Right atrium auricular region (tissue), 2 donors: Measurements from ENCODE around the gene CCR3. TPM values are rescaled to one million over a fixed set of nuclear protein-coding genes. Genes with fewer than 3 reads are reported as not detected.

Source experiments
- DNase-seq: peaks from one replicate; pipeline ENCODE4 v3.0.0-alpha.2; 2019; ENCODE audit warnings: low spot score
- H3K27ac ChIP-seq, 2 donors: fragments of 200-600 bp; sonication (generic); 1 replicate in 1 of 2; 2 replicates in 1 of 2; pipeline ENCODE4 v1.5.1; 2016 to 2019
- H3K27me3 ChIP-seq, 2 donors: fragments of 200-600 bp; sonication (generic); one replicate each; pipeline versions ENCODE4 v1.5.1 to v1.6.0; 2017 to 2019
- H3K36me3 ChIP-seq: fragments of 200-600 bp; sonication (generic); one replicate; pipeline ENCODE4 v1.5.1; 2016
- H3K4me1 ChIP-seq, 2 donors: fragments of 200-600 bp; sonication (generic); one replicate each; pipeline versions ENCODE4 v1.5.1 to v1.6.0; 2017 to 2019
- H3K4me3 ChIP-seq, 2 donors: fragments of 200-600 bp; sonication (generic); 1 replicate in 1 of 2; 2 replicates in 1 of 2; pipeline ENCODE4 v1.5.1; 2017 to 2019; ENCODE audit warnings: mild to moderate bottlenecking in 1 of 2, moderate library complexity in 1 of 2
- H3K9me3 ChIP-seq, 2 donors: fragments of 200-600 bp; sonication (generic); one replicate each; pipeline ENCODE4 v1.5.1; 2019
- CTCF ChIP-seq, 2 donors: fragments of 200-600 bp; sonication (generic); IDR thresholded peaks; one replicate each; pipeline ENCODE4 v1.5.1; 2019; ENCODE audit warnings: antibody characterized with exemption in 2 of 2
- total RNA-seq, 2 donors: library from RNA; depleted of rRNA; stranded (reverse); fragments of >200 nt; gene quantifications; one replicate each; pipeline ENCODE4 v1.1.0, GENCODE V29; 2016

Gene CCR3
- total RNA-seq, 2 donors from 2014 or later, result not detected

DNA sequence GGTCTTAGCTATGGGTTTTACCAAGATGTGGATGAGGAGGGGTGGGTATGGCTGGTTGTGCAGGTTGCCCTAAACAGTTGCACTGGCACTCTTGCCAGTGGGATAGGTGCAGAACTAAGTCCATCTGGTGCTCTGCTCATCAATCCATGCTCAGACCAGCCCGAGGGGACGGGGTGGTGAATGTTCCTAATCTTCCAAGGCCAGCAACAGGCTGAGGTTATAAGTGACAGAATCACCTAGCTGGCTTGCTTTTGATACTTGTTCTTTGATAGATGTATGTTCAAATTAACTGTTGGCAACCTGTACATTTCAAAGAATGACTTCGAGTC is 58.2 kb downstream of the CCR3 start:
- DNase-seq, result no peak
- no peak overlapping the region for H3K4me3 ChIP-seq
- no peaks in the 10 kb centered on the region for H3K4me1 ChIP-seq
- H3K9me3 ChIP-seq, result no peaks in the 10 kb centered on the region
- no peak for TF ChIP-seq CTCF (IDR thresholded peaks at IDR 0.05)
- H3K27ac ChIP-seq, result no peak overlapping the region
- H3K36me3 ChIP-seq, result no peaks in the 10 kb centered on the region
- no peaks in the 10 kb centered on the region for H3K27me3 ChIP-seq

DNA sequence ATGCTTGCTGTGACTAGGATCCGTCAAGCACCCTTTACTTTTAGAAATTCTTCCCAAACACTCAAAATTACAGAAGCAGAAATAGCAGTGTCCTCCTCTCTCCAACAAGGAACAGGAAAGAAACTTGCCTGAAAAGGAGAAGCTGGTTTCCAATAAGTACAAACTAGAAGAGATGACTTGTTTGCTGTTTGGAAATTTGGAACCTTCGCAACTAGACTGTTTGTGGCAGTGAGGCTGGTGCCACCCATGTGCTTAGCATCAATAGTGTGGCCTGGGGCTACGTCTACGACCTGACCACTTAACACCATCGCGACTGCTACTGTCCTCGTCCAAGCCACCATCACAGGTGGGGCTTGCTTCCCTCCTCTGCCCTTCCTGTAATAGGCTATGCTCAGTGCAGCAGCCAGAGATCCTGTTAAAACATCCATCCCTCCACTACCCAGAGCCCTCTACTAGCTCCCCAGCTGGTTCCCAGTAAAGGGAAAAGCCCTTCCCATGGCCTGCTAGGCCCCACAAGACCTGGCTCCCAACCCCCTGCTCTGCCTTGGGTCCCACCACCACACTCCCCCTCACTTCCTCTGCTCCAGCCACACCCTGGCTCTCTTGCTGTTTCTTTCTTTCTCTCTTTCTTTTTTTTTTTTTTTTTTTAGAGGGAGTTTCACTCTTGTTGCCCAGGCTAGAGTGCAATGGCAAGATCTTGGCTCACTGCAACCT is 59.0 kb downstream of the CCR3 start:
- no peaks in the 10 kb centered on the region for H3K9me3 ChIP-seq
- TF ChIP-seq CTCF (IDR thresholded peaks at IDR 0.05), result no peak
- H3K27ac ChIP-seq, result peak overlapping the region; percentile 5 to 29
- H3K4me3 ChIP-seq, result no peak overlapping the region
- no peaks in the 10 kb centered on the region for H3K27me3 ChIP-seq
- no peaks in the 10 kb centered on the region for H3K4me1 ChIP-seq
- H3K36me3 ChIP-seq, result no peaks in the 10 kb centered on the region
- no peak for DNase-seq

DNA sequence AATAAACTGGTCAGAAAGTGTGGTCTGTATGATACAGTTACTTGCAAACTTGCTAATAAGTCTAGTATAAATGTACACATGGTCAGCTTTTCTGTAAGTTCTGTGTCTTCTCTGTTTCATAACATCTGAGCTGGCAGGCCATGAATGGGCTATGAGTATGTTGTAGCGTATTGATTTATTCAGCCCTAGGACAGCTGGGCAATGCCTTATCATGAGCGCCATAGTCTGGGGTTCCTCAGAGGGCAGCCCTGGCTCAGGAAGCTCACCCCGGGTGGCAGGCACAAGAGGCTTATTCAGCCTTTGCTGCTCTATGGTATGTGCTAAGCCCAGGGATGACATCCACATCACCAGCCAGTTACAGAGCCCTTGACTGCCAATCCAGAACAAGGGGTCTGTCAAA is 61.0 kb downstream of the CCR3 start:
- no peaks in the 10 kb centered on the region for H3K36me3 ChIP-seq
- H3K4me3 ChIP-seq, result no peak overlapping the region
- H3K27ac ChIP-seq, result no peak overlapping the region
- H3K9me3 ChIP-seq, result no peaks in the 10 kb centered on the region
- TF ChIP-seq CTCF (IDR thresholded peaks at IDR 0.05), result no peak
- H3K4me1 ChIP-seq, result no peaks in the 10 kb centered on the region
- no peaks in the 10 kb centered on the region for H3K27me3 ChIP-seq
- no peak for DNase-seq

GRCh38 chr3:46304739-46305138 is 62.5 kb downstream of the CCR3 start:
- no peak for DNase-seq

DNA sequence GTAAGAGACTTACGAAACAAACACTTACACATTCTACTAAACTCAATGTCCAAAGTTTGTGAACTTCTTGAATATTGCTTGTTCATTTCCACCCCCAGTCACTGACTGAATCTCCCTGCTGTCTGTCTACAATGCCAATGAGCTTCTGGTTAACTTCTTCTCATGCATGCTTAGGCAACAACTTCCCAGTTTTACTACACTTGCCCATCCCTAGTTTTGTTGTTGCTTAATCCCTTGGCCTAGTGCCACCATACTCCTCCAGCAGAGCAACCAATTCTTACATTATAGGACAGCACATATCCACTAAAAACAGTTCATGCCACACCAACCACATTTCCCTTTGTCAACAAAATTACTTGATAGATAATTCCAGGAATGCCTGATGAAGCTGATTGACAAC is 70.7 kb downstream of the CCR3 start:
- no peak for DNase-seq
- no peak overlapping the region for H3K4me3 ChIP-seq
- no peaks in the 10 kb centered on the region for H3K9me3 ChIP-seq
- no peaks in the 10 kb centered on the region for H3K4me1 ChIP-seq
- TF ChIP-seq CTCF (IDR thresholded peaks at IDR 0.05), result no peak
- no peaks in the 10 kb centered on the region for H3K36me3 ChIP-seq
- no peaks in the 10 kb centered on the region for H3K27me3 ChIP-seq
- peak overlapping the region in 1 of 2 donors; percentile 29 for H3K27ac ChIP-seq

More at GRCh38 chr3:46304739-46305138, 62.5 kb downstream of the CCR3 start:
- no peak overlapping the region for H3K4me3 ChIP-seq
- no peaks in the 10 kb centered on the region for H3K27me3 ChIP-seq
- H3K36me3 ChIP-seq, result no peaks in the 10 kb centered on the region
- H3K4me1 ChIP-seq, result no peaks in the 10 kb centered on the region
- H3K9me3 ChIP-seq, result no peaks in the 10 kb centered on the region
- TF ChIP-seq CTCF (IDR thresholded peaks at IDR 0.05), result no peak
- H3K27ac ChIP-seq, result no peak overlapping the region

DNA sequence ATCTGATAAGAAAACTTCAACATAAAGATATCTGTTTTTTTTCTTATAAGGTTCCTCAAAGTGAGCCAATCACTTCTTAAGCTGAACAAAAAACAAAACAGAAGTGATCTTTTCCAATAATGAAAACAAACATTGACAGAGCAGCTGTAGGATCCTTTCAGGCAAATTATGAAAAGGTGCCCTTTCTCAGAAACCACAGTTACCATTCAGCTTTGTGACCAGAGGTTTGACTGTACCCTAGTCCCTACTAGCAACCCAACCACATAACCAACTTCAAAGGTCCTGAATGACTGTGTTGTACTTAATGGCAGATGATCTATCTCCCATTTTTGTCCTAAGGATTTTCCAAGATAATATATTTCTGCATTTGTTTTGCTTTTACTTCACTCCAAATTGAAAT is 72.3 kb downstream of the CCR3 start:
- Histone ChIP-seq H3K4me3 (no peak overlapping the region), H3K27me3 (no peaks in the 10 kb centered on the region), H3K4me1 (no peaks in the 10 kb centered on the region), H3K36me3 (no peaks in the 10 kb centered on the region), H3K9me3 (no peaks in the 10 kb centered on the region), H3K27ac (no peak overlapping the region)
- TF ChIP-seq CTCF (IDR thresholded peaks at IDR 0.05), result no peak
- no peak for DNase-seq
